NCI-H82 treated with DMSO at 0.1 percent for 48 hours (cell line): ENCODE data around the gene HCN2.
A peak's percentile ranks its signal among the peaks of the same experiment; 100 is the strongest.
"Not testable (repeated sequence)": the region's sequence is repeated elsewhere in the genome, so short reads cannot be mapped to it uniquely, and the experiment has no call there.

ENCODE experiments used
- DNase-seq: peaks from one replicate; lab custom pipeline; 2025; ENCODE audit not compliant: unreplicated experiment; lab: John Stamatoyannopoulos, UW

Gene HCN2

DNA sequence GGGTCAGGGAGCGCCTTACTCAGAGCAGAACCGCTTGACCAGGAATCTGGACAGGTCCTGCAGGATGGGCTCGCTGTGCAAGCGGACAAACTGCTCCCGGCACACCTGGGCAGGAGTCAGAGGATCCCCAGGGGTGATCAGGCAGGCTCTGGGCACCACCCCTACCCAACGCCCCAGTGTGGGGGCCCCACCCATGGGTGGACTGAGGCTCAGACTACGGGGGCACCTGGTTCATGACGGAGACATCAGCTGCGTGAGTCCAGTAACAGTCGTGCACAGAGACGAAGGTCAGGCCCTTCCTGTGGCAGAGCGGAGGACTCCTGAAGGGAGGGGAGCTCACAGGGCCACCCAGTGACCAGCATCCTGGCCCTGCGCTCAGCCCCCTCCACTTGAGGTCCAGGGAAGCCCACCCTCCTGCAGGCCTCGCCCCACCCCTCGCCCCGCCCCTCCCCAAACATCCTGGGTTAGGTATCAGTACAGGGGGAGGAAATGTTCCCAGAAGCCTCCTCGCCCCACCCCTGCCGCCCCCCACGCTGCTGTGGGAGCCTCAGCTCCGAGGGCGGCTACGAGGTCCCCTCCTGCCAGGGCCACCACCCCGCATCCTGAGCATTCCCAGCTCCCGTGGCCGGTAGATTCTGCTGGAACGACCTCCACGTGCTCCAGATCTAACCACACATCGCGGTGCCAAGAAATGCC is 28.0 kb downstream of the HCN2 start:
- no peak for DNase-seq

DNA sequence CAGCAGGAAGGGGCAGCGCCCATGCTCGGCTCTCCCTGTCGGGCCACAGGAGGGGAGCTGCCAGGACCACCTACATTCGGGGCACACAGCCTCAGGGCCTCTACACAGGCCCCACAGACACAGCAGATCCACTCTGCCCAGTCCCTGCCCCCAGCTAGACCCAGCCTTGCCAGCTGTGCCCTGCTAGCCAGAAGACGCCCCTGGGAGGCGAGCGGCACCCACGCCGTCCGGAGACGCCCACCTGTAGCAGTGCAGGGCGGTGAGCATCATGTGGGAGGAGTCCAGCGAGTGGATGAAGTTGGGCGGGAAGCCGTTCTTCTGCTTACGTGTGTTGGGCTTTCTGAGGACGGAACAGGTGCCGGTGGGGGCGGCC is 28.6 kb downstream of the HCN2 start:
- no peak for DNase-seq

DNA sequence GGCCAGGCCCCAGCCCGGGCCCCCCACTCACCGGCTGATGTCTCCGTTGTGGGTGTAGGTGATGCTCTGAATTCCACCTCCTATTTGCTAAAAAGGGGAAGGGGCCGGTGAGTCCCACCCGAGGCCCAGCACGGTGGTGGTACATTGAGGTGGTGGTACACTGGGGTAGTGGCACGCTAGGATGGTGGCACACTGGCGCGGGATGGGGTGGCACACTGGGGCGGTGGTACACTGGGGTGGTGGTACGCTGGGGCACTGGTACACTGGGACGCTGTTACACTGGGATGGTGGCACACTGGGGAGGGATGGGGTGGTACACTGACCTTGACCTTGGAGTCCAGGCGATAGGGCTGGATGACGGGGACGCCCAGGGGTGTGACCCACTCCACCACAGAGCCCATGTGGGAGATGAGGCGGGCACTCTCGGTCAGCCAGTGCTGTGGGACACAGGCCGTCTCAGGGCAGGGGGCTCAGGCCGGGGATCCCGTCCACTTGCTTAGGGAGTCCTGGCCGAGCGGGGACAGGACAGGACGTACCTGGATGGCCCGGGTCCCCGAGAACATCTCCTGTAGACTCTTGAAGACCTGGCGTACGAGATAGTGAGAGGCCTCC is 29.1 kb downstream of the HCN2 start:
- no peak for DNase-seq

DNA sequence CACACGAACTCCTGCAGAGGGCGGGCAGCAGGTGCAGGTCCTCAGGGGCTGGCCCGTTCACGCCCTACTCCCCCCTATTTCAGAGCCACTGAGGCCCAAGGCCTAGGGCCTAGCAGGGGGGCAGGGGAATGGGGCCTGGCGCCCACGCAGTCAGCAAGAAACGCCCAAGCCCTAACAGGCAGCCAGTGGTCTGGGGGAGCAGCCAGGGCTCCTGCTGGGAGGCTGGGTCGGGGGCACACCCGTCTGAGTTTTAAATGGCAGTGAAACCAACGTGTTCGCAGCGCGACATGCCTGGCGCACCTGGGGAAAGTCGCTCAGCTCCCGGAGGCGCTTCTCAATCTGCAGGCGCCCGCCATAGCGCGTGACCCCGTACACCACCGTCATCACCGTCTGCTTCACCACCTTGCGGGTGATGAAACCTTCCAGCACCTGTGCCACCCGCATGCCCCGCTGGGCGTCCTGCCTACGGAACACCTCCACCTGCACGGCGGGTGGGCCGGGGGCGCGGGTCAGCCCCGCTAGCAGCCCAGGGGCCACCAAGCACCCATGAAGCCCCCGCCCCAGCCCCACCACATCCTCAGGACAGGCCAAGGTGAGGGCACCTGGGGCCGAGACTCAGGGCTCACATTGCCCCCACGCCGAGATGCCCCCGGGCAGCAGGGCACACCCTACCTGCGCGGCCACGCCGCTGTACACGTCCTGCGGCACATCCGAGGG is 29.8 kb downstream of the HCN2 start:
- DNase-seq = no peak

DNA sequence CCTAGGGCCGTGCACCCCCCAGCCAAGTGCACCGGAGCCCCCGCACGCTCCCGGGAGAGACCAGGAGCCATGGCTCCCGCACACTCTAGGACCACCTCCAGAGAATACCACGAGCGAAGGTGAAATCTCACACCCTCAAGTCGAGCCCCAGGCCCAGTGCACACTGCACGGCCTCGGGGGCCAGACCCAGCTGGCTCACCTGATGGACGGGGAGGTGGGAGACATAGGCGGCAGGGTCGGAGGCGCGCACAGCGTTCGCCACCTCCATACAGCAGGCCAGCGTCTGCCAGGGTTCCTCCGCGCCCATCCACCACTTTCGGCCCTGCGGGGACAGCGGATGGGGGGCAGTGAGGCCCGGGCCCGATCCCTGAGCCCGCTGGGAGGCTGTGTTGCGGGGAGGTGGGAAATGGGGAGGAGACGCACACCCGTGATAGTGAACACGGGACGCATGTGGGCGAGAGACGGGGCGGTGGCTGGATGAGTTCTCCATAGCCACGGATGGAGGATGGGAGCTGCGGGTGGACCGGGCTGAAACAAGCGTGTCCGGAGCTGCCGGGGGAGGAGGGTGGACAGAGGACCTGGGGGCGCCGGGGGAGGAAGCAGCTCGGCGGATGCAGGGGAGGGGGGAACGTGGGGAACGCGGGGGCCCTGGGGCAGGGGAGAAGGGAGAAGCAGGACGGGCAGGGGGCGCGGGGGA is 30.6 kb downstream of the HCN2 start:
- no peak for DNase-seq

DNA sequence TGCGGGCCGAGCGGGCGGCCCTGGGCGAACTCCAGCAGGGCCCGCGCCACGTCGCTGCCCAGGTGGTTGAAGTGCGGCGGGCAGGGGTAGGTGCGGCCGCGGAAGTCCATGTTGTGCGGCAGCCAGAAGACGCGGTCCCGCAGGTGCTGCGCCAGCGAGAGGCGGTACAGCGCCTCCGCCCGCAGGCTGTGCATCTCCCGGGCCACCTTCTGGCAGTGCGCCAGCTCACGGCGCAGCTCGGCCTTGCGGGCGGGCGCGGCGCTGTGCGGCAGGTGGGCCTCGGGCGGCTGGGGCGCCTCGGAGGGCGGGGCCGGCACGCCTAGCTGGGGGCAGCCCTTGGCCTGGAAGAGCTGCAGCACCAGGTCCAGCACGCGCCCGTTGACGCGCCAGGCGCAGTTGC is 31.5 kb downstream of the HCN2 start:
- not testable (repeated sequence) for DNase-seq

DNA sequence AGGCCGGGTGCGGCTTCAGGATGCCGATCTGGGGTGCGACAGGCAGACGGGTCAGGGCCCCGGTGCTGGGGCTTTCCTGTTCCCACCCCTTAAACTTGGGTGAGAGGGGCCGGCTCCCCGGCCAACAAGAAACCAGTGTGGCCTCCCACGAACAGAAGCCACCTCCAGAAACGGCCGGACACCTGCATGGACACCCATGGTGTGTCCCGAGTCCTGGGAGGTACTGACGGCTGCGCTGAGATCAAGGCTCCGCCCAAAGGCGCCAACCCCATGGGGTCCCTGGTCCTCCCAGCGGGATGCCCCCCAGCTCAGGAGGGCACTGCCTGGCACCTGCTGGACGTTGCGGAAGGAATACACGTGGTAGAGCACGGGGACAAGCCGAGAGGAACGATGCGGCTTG is 32.1 kb downstream of the HCN2 start:
- DNase-seq = no peak

DNA sequence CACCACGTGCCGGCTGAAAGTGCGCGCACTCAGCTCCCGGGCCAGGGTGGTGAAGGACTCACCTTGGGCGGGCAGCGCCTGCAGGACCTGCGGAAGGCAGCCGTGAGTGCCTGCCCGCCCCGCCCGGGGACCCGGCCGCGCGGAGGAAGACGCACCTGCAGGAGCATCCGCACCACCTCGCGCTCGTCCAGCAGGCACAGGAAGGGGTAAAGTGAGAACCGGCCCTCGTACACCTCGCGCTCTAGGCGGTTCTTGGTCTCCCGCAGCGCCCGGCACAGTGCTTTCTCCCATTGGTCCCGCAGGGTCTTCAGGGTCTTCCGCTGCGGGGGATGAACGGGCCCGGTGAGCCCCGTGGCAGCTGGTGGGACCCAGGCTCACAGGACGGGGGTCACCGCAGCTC is 33.0 kb downstream of the HCN2 start:
- no peak for DNase-seq

DNA sequence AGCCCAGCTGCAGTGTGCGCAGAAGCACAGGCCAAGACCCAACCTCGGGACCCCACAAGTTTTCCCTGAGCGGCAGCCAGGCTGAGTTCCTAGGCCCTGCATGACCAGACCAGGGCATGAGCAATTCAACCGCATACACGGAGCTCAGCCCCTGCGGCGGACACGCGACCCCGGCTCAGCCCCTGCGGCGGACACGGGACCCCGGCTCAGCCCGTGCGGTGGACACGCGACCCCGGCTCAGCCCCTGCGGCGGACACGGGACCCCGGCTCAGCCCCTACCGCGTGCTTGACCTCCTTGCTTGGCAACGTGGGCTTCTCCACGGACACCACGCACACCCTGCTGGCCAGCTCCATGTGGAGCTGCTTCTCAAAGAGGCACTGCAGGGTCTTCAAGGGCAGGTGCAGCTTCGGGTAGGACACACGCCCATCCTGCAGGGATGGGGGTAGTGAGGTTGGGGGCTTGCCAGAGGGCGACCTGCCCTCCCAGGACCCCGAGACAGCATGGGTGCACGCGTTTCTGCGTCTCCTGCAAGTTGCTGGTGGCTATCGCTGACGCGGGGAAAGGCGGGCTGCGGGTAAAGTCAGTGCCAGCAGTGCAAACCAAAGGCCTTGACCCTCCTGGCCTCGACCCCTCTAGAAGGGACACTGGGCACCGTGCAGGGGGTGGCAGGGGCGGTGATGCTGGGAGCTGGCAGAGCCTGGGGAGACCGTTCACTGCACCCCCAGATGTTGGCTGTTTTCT is 33.7 kb downstream of the HCN2 start:
- no peak for DNase-seq

DNA sequence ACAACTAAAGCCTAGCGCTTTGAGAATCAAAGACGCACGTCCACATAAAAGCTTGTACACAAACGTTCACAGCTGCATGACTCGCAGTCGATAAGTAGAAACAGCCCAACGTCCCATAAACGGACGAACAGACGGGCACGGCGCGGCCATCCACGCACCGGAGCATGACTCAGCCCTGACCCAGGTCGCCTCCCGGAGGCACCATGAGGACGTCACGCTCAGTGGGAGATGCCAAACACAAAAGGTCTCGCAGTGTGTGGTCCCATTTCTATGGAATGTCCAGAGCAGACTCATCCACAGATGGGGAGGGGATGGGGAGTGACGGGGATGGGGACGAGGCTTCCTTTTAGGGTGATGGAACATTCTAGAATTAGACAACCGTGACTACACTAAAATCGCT is 34.3 kb downstream of the HCN2 start:
- no peak for DNase-seq

DNA sequence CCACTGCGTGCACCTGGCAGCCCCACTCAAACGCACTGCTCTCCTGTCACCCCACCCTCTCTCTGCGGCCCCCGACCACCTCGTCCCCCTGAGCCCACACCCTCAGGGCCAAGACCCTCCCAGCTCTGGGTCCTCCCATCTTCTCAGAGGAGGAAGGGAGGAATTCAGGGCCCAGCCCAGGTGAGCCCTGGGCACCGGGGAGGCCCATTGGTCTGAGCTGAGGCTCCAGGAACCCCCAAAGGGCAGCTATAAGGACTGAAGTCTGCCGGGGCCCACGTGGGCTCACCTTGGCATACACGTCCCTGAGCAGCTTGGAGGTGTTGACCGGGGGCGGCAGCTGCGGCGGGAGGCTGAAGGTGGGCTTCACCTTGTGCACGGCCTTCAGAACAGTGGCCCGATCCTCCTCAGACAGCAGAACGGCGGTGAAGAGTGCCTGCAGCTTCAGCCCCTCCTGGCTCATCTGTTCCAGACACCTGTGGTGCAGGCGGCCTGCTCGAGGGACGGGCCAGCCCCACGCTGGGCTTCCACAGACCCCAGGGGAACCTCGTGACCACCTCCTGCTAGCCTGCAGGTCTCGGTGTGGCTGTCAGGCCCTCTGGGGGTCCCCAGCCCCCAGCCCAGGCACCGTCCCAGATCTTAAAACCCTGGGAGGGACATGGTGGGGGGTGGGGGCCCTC is 34.9 kb downstream of the HCN2 start:
- DNase-seq = no peak

DNA sequence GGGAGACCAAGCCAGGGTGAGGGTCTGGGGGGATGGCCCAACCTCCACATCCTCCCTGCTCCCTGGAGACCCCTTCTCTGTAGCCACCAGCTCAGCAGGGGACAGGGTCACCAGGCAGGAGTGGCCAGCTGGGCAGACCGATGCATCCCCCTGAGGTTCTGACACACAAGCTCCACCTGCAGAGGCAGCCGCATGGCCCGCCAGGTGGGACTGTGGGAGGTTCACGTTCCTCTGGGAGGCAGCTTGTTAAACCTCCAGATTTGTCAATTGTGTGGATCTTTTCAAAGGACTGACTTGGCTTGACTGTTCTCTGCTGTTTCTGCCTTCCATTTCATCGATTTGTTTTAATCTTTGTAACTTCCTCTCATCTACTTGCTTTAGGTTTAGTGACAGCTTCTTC is 35.6 kb downstream of the HCN2 start:
- DNase-seq = no peak

DNA sequence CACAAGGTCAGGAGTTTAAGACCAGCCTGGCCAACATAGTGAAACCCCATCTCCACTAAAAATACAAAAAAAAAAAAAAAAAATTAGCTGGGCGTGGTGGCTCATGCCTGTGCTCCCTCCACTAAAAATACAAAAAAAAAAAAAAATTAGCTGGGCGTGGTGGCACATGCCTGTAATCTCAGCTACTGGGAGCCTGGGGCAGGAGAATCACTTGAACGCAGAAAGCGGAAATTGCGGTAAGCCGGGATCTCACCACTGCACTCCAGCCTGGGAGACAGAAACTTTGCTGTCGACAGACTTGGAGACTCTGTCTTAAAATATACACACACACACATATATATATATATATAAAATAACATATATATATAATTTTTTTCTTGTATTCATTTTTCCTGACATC is 36.9 kb downstream of the HCN2 start:
- not testable (repeated sequence) for DNase-seq

DNA sequence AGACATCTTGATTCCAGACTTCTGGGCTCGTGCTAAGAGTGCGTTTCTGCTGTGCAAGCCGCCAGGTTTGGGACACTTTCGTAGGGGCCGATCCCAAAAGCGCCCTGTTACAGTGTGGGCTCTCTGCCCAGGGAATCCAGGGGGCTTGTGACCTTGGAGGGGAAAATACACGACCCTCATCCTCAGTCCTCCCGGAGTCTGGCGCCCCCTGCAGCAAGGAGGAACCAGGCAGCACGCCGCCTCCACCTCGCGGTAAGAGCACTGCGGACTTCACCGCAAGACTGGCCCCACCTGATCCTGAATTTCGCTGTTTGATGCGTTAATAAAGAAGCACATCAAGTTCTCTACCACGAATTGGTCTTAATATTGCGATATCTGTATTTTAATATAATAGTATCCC is 38.5 kb downstream of the HCN2 start:
- DNase-seq = no peak

DNA sequence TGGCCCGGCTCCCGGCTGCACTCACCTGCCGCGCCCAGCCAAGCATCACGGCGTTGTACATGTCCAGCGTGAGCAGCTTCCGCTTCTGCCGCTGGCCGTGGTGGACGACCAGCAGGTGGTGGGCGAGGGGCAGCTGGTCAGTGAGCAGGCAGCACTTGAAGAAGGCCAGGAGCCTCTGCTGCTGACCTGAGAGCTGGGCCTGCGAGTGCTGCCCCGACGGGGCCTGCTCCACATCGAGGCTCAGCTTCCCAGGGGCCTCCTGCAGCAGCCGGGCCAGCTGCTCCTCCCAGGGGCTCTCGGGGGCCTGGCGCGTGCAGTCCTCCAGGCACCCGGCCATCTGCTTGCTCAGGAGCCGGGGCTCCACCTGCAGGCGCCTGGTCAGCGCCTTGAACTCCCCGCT is 39.8 kb downstream of the HCN2 start:
- not testable (repeated sequence) for DNase-seq

DNA sequence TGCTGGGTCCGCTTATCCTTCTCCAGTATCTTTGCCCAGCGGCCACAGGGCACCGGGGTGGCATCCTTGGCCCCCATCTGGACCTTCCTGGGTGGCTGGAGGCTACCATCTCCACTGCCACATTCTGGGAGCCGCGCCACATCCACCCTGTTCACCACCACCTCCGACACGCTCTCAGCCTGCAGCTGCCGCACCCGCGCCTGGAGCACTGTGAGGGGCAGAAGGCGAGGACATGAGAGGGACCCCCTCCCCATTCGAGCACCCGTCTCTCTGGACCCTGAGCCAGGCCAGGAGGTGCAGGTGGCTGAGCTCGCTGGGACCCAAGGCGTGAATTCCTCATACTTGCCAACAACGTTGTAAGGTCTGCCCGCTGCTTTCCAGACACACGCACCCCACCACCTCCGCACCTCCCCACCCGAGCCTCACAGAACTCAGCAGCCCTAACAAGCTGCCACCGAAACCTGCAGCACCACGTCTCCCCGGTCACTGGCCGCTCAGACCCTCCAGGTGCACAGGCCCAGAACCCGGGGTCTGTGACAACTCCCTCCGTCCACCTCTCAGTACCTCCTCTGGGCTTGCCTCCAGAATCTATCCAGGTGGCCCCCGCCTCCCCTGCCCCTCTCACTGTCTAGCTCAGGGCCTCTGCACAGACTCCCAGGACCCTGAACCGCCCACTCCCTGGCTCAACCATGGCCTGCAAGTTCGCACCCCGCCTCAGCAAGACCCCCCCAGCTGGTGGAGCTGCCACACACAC is 40.5 kb downstream of the HCN2 start:
- no peak for DNase-seq

DNA sequence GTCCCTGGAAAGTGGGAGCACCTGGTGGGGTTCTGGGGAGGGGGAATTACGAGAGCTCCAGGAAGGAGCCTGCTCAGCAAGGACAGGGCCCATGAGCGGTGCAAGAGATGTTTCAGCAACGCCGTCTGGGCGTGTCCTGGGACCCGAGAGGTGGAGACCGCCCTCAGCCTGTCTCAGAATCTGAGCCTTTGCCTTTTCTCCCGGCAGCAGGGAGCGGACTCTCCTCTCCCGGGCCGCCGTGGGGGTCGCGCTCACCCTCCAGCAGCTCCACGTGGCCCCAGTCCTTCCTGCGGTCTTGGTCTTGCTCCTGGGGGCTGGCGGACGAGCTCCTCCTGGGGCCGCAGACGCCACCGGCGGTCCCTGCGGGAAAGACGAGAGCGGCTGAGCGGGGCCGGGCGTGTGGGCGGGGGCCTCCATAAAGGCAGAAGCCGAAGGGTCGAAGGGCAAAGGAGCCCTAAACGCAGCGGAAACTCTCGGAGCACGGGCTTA is 42.9 kb downstream of the HCN2 start:
- DNase-seq = no peak

DNA sequence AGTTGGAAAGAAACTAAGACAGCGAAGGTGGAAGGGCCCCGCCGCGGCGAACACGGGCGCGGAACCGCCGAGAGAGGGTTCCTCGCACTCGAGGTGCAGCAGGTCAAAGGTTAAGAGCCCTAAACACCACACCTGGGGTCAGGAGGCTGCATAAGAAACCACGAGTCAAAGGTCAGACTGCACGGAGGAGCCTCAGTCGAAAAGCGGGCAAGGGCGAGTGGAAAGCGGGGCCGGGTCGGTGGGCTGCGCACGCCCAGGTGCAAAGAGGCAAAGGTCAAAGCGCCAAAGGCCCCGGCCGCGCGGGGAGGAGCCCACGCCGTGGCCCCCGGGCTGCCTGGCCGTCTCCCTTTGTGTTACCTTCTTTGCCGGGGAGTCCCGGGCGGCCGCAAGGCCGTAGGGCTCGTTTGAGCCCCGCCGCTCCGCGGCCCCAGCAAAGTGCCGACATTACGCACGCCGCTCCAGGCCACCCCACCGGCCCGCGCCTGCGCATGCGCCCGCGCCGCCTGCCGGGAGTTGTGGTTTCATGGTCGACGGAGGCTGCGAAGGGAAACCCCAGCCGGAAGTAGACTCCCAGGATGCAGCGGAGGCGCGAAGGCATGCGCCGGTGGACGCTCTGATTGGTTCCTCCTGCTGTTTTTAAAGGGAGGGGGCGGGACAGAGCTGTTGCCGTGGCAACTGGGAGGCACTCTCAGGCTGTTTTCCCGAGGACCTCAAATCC is 43.5 kb downstream of the HCN2 start, which contains the start of gene POLRMT:
Gene POLRMT, minus strand, starts transcription at position 470 of the 718 bp plus-strand sequence. Its CDS starts 25 bp downstream, at position 445.
- DNase-seq = peak; percentile 81
